ENCODE measurements around the gene MICALL2. TPM values are rescaled to one million over a fixed set of nuclear protein-coding genes. Genes with fewer than 3 reads are reported as not detected.

Gene MICALL2
- total and polyA plus RNA-seq, 2 donors (not counting 1 experiment from before 2014, with no cell fraction given) = 11.7 to 60.1 TPM

GRCh38 chr7:1493571-1493970 is 34.3 kb upstream of the MICALL2 start:
- Histone ChIP-seq H4K20me1 (ENCODE audit: control insufficient read depth, extremely low read depth, insufficient read depth, low read length) (no peaks in the 10 kb centered on the region), H3K27ac (ENCODE audit: insufficient read depth, low read length) (no peak overlapping the region), H3K27me3 (ENCODE audit: control insufficient read depth, insufficient read depth, low read length) (no peaks in the 10 kb centered on the region), H3K36me3 (ENCODE audit: control insufficient read depth, insufficient read depth, low read length) (peaks cover 30% of the 10 kb centered on the region), H3K4me3 (replicated peaks in 1 of 4; ENCODE audit: control extremely low read depth in 1 of 4, insufficient read depth in 1 of 4, low read depth in 3 of 4, low read length in 4 of 4) (no peak overlapping the region), H2AFZ (ENCODE audit: low read length) (no peak overlapping the region), H3K4me1 (ENCODE audit: control insufficient read depth, extremely low read depth, insufficient read depth, low read length) (no peaks in the 10 kb centered on the region), H3K9me3 (ENCODE audit: control insufficient read depth, insufficient read depth, low read depth, low read length) (no peaks in the 10 kb centered on the region), H3K79me2 (ENCODE audit: control insufficient read depth, insufficient read depth, low read length) (no peaks in the 10 kb centered on the region), H3K4me2 (ENCODE audit: extremely low read depth, insufficient read depth, low read length) (no peak overlapping the region), H3K9ac (ENCODE audit: insufficient read depth, low read length) (no peak overlapping the region)
- no peak for TF ChIP-seq CTCF (conservative IDR thresholded peaks at IDR 0.05 in 1 of 2, IDR thresholded peaks at IDR 0.05 in 1 of 2; ENCODE audit: low read depth in 1 of 2, low read length in 2 of 2)
- no peak for TF ChIP-seq EZH2 (IDR thresholded peaks at IDR 0.05; ENCODE audit: low read length, missing control alignments)
- no peak for DNase-seq (ENCODE audit: low read depth in 2 of 2)

- no peaks in the 10 kb centered on the region for H3K27me3 ChIP-seq (ENCODE audit: control insufficient read depth, insufficient read depth, low read length)
- no peak for DNase-seq (ENCODE audit: low read depth in 2 of 2)
- H3K9me3 ChIP-seq (ENCODE audit: control insufficient read depth, insufficient read depth, low read depth, low read length) = no peaks in the 10 kb centered on the region
- no peak overlapping the region for H3K27ac ChIP-seq (ENCODE audit: insufficient read depth, low read length)
- no peak overlapping the region for H3K4me3 ChIP-seq (replicated peaks in 1 of 4; ENCODE audit: control extremely low read depth in 1 of 4, insufficient read depth in 1 of 4, low read depth in 3 of 4, low read length in 4 of 4)
- H3K4me2 ChIP-seq (ENCODE audit: extremely low read depth, insufficient read depth, low read length) = no peak overlapping the region
- no peaks in the 10 kb centered on the region for H3K79me2 ChIP-seq (ENCODE audit: control insufficient read depth, insufficient read depth, low read length)
- TF ChIP-seq EZH2 (IDR thresholded peaks at IDR 0.05; ENCODE audit: low read length, missing control alignments) (no peak), CTCF (conservative IDR thresholded peaks at IDR 0.05 in 1 of 2, IDR thresholded peaks at IDR 0.05 in 1 of 2; ENCODE audit: low read depth in 1 of 2, low read length in 2 of 2) (no peak)
- H3K36me3 ChIP-seq (ENCODE audit: control insufficient read depth, insufficient read depth, low read length) = peaks cover 33% of the 10 kb centered on the region
- no peaks in the 10 kb centered on the region for H3K4me1 ChIP-seq (ENCODE audit: control insufficient read depth, extremely low read depth, insufficient read depth, low read length)
- H2AFZ ChIP-seq (ENCODE audit: low read length) = no peak overlapping the region
- no peaks in the 10 kb centered on the region for H4K20me1 ChIP-seq (ENCODE audit: control insufficient read depth, extremely low read depth, insufficient read depth, low read length)
- no peak overlapping the region for H3K9ac ChIP-seq (ENCODE audit: insufficient read depth, low read length)
Measured at GRCh38 chr7:1493129-1493528, 33.9 kb upstream of the MICALL2 start.

- no peak for TF ChIP-seq EZH2 (IDR thresholded peaks at IDR 0.05; ENCODE audit: low read length, missing control alignments)
- TF ChIP-seq CTCF (conservative IDR thresholded peaks at IDR 0.05 in 1 of 2, IDR thresholded peaks at IDR 0.05 in 1 of 2; ENCODE audit: low read depth in 1 of 2, low read length in 2 of 2) = no peak
- H4K20me1 ChIP-seq (ENCODE audit: control insufficient read depth, extremely low read depth, insufficient read depth, low read length) = no peaks in the 10 kb centered on the region
- no peak for DNase-seq (ENCODE audit: low read depth in 2 of 2)
- no peaks in the 10 kb centered on the region for H3K9me3 ChIP-seq (ENCODE audit: control insufficient read depth, insufficient read depth, low read depth, low read length)
- H3K79me2 ChIP-seq (ENCODE audit: control insufficient read depth, insufficient read depth, low read length) = no peaks in the 10 kb centered on the region
- no peak overlapping the region for H3K4me3 ChIP-seq (replicated peaks in 1 of 4; ENCODE audit: control extremely low read depth in 1 of 4, insufficient read depth in 1 of 4, low read depth in 3 of 4, low read length in 4 of 4)
- H3K27ac ChIP-seq (ENCODE audit: insufficient read depth, low read length) = no peak overlapping the region
- no peak overlapping the region for H2AFZ ChIP-seq (ENCODE audit: low read length)
- H3K27me3 ChIP-seq (ENCODE audit: control insufficient read depth, insufficient read depth, low read length) = no peaks in the 10 kb centered on the region
- no peaks in the 10 kb centered on the region for H3K4me1 ChIP-seq (ENCODE audit: control insufficient read depth, extremely low read depth, insufficient read depth, low read length)
- H3K9ac ChIP-seq (ENCODE audit: insufficient read depth, low read length) = no peak overlapping the region
- H3K4me2 ChIP-seq (ENCODE audit: extremely low read depth, insufficient read depth, low read length) = no peak overlapping the region
- H3K36me3 ChIP-seq (ENCODE audit: control insufficient read depth, insufficient read depth, low read length) = peaks cover 36% of the 10 kb centered on the region
Measured at GRCh38 chr7:1492640-1493039, 33.4 kb upstream of the MICALL2 start.

Measured in fibroblast of lung (primary cell).